ENCODE results near the gene PDE1C.

PDE1C gene

DNA sequence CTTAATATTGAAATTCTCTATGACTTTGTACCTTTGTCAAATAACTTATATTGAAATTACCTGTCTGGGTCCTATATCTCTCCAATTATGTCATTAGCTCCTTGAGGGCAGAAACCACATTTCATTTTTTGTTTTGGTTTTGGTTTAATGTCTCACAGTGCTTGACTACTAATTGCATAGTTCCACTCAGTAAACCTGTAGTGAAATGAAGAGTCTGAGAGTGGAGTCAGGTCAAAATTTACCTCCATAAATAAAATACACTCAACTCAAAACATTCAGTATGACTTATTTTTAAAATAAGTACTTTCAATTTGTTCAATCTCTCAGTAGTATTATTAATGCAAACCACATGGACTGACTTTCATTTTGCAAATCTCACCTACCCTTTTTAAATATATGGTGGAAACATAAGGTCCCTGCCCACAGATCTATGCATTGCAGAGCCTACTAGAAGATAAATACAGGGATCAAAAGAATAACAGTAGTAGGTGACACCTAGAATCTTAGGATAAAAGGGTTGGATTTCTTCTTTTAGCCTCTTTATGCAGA lies 32.5 kb downstream of the PDE1C start:
- no peaks in the 10 kb centered on the region for H3K4me1 ChIP-seq
- no peak overlapping the region for H3K9ac ChIP-seq
- no peak overlapping the region for H3K27ac ChIP-seq
- TF ChIP-seq CTCF (IDR thresholded peaks at IDR 0.05): no peak
- no peaks in the 10 kb centered on the region for H3K36me3 ChIP-seq (ENCODE audit: control insufficient read depth, insufficient read depth, low read length)
- no peak overlapping the region for H3K4me2 ChIP-seq (ENCODE audit: low read length)
- H3K27me3 ChIP-seq (ENCODE audit: control insufficient read depth, insufficient read depth, low read length): no peaks in the 10 kb centered on the region
- H3K9me3 ChIP-seq (ENCODE audit: control insufficient read depth, low read length): no peaks in the 10 kb centered on the region
- no peaks in the 10 kb centered on the region for H3K79me2 ChIP-seq
- H3K4me3 ChIP-seq (ENCODE audit: low read depth, low read length): no peak overlapping the region
- H2AFZ ChIP-seq: no peak overlapping the region

GRCh38 chr7:32036557-32036956 lies 33.6 kb downstream of the PDE1C start:
- Histone ChIP-seq H3K27ac (no peak overlapping the region), H3K9ac (no peak overlapping the region), H3K4me2 (ENCODE audit: low read length) (no peak overlapping the region), H3K9me3 (ENCODE audit: control insufficient read depth, low read length) (no peaks in the 10 kb centered on the region), H3K27me3 (ENCODE audit: control insufficient read depth, insufficient read depth, low read length) (no peaks in the 10 kb centered on the region), H3K36me3 (ENCODE audit: control insufficient read depth, insufficient read depth, low read length) (no peaks in the 10 kb centered on the region), H3K4me3 (ENCODE audit: low read depth, low read length) (no peak overlapping the region), H2AFZ (no peak overlapping the region), H3K79me2 (no peaks in the 10 kb centered on the region), H3K4me1 (no peaks in the 10 kb centered on the region)
- TF ChIP-seq CTCF (IDR thresholded peaks at IDR 0.05): no peak

DNA sequence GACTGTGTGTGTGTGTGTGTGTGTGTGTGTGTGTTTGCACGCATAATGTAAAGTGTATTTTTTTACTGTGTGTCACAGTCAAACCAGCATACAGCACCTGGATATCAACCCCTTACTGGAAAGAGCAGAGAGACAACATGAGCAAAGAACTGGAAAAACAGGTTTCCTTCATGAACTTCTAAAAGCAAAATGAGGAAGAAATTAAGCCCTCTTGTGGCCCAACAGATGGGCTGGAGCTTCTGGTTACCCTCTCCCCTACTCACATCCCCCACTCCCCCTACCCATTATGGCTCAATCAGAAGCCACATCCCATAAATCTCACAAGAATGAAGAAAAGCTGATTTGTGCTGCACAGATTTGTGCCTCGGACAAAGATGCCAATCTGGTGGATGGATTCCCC lies 36.2 kb downstream of the PDE1C start:
- no peaks in the 10 kb centered on the region for H3K27me3 ChIP-seq (ENCODE audit: control insufficient read depth, insufficient read depth, low read length)
- no peaks in the 10 kb centered on the region for H3K79me2 ChIP-seq
- no peak overlapping the region for H3K9ac ChIP-seq
- no peak overlapping the region for H3K27ac ChIP-seq
- no peak for TF ChIP-seq CTCF (IDR thresholded peaks at IDR 0.05)
- no peaks in the 10 kb centered on the region for H3K36me3 ChIP-seq (ENCODE audit: control insufficient read depth, insufficient read depth, low read length)
- H3K9me3 ChIP-seq (ENCODE audit: control insufficient read depth, low read length): no peaks in the 10 kb centered on the region
- no peak overlapping the region for H3K4me2 ChIP-seq (ENCODE audit: low read length)
- no peak overlapping the region for H2AFZ ChIP-seq
- H3K4me1 ChIP-seq: no peaks in the 10 kb centered on the region
- no peak overlapping the region for H3K4me3 ChIP-seq (ENCODE audit: low read depth, low read length)

DNA sequence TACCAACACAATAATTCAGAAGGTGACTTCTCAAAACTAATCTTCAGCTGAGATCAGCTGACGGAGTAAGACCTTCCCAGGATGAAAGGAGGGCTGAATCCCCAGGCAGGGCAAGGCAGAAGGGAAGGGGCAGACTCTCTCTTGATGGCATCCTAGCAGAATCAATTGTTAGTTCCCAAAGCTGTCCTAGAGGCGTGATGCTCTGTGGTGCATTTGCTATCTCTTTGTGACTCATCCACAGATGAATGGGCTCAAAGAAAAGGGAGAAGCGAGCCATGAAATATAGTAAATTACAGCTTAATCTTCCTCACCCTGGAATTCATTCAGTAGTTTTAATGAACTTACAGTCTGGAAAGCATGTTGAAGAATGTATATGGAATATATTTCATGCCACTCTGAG lies 37.2 kb downstream of the PDE1C start:
- H3K4me1 ChIP-seq: no peaks in the 10 kb centered on the region
- no peaks in the 10 kb centered on the region for H3K27me3 ChIP-seq (ENCODE audit: control insufficient read depth, insufficient read depth, low read length)
- H3K79me2 ChIP-seq: no peaks in the 10 kb centered on the region
- H3K4me2 ChIP-seq (ENCODE audit: low read length): no peak overlapping the region
- no peak overlapping the region for H3K4me3 ChIP-seq (ENCODE audit: low read depth, low read length)
- no peaks in the 10 kb centered on the region for H3K36me3 ChIP-seq (ENCODE audit: control insufficient read depth, insufficient read depth, low read length)
- H3K9me3 ChIP-seq (ENCODE audit: control insufficient read depth, low read length): no peaks in the 10 kb centered on the region
- no peak overlapping the region for H3K9ac ChIP-seq
- no peak overlapping the region for H3K27ac ChIP-seq
- no peak for TF ChIP-seq CTCF (IDR thresholded peaks at IDR 0.05)
- no peak overlapping the region for H2AFZ ChIP-seq

DNA sequence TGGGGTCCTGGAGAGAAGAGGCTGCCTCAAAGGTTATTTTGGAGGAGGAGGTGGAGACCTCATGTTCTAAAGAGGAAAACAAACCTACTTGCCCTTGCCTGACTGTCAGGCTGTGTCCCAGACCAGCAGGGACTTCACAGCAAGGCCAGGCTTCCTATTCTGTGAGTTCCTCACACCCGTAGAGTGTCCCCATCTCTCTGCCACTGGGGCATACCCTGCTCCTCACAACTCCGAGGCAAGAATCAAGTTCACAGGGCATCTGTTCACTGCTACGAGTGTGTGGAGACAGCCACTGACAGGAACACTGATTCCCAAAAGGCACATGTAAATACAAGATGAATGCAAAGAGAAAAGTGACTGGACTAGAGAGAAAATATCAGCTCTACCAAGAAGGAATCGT lies 38.0 kb downstream of the PDE1C start:
- no peaks in the 10 kb centered on the region for H3K9me3 ChIP-seq (ENCODE audit: control insufficient read depth, low read length)
- no peak overlapping the region for H3K27ac ChIP-seq
- no peak overlapping the region for H2AFZ ChIP-seq
- H3K79me2 ChIP-seq: no peaks in the 10 kb centered on the region
- H3K27me3 ChIP-seq (ENCODE audit: control insufficient read depth, insufficient read depth, low read length): no peaks in the 10 kb centered on the region
- H3K36me3 ChIP-seq (ENCODE audit: control insufficient read depth, insufficient read depth, low read length): no peaks in the 10 kb centered on the region
- H3K4me2 ChIP-seq (ENCODE audit: low read length): no peak overlapping the region
- H3K4me3 ChIP-seq (ENCODE audit: low read depth, low read length): no peak overlapping the region
- H3K9ac ChIP-seq: no peak overlapping the region
- TF ChIP-seq CTCF (IDR thresholded peaks at IDR 0.05): no peak
- H3K4me1 ChIP-seq: no peaks in the 10 kb centered on the region
